ENCODE measurements around the gene ALOX15. TPM values are rescaled to one million over a fixed set of nuclear protein-coding genes. Genes with fewer than 3 reads are reported as not detected.

Gene ALOX15
- total RNA-seq, 1 experiment from 2014 or later = 1.8 TPM

DNA sequence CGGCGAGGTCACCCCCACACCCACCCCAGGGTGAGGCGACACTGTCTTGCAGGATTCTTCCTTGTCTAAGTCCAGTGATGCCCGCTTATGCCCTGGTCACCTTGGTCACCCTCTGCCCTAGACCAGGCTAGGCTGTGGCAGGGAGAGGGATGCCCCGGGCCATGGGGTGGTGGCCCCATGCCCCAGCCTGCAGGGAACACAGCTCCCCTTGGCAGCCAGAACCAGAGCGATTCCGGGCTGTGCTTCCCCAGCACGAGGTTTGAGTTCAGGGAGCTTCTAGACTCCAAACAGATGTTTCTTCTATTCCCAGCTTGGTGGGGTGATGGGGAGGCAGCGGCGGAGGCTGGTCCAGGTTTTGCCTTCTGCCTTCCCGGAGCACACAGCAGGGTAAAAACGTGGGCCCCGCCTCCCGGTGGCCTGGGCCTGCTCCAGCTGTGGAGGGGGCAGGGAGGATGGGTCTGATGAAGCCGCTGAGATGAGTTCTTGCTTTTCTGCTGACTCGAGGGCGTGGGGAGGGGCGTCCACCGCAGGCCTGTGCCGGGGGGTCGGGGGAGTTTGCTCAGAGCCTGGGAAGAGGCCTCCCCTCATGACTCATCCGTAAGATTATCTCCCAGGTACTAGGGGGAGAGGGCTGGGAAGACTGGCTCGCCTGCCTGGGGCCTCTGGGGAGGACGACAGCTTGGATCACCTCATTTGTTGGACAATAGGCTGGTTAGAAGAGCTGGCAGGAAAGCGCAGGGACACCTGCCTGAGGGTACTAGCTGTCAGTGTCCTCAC lies 41.8 kb downstream of the ALOX15 start:
- CTCF ChIA-PET = interaction anchor here (0.5 to 0.6 kb wide), 3 partner anchors 25 to 210 kb away, joined by 4 to 7 read pairs (median 6); no protein-coding TSS in a partner anchor
- H3K4me3 ChIP-seq = no peak overlapping the region

GRCh38 chr17:4598776-4599504 lies 42.5 kb downstream of the ALOX15 start:
- no peak overlapping the region for H3K4me2 ChIP-seq
- intact Hi-C loops (cut with micrococcal nuclease; ENCODE audit: unreplicated experiment) = no loop called here
- peaks cover 13% of the 10 kb centered on the region; the same call in 1 of the 2 replicates for H3F3A ChIP-seq (ENCODE audit: insufficient read depth, low read depth)
- ChIA-PET CTCF (interaction anchor here (0.6 to 1.0 kb wide), 4 partner anchors 38 to 465 kb away, joined by 4 to 9 read pairs (median 8); no protein-coding TSS in a partner anchor), POLR2A (ENCODE audit: unreplicated experiment) (no interaction called here)
- H3K4me1 ChIP-seq (replicated peaks; ENCODE audit: insufficient read depth) = peaks cover 16% of the 10 kb centered on the region
- no peaks in the 10 kb centered on the region for H3K9me2 ChIP-seq (ENCODE audit: insufficient read depth)
- H3K4me3 ChIP-seq = no peak overlapping the region
- DNase-seq = no peak
- no peaks in the 10 kb centered on the region for H3K36me3 ChIP-seq (ENCODE audit: low read depth)
- no peaks in the 10 kb centered on the region for H3K9me3 ChIP-seq (ENCODE audit: insufficient read depth, low read depth)
- H2AFZ ChIP-seq = no peak overlapping the region
- no peaks in the 10 kb centered on the region for H4K20me1 ChIP-seq (ENCODE audit: insufficient read depth)
- H3K27me3 ChIP-seq (ENCODE audit: insufficient read depth, low read depth) = peaks cover 31% of the 10 kb centered on the region
- no peak overlapping the region for H3K27ac ChIP-seq
- TF ChIP-seq, protein P1, sequence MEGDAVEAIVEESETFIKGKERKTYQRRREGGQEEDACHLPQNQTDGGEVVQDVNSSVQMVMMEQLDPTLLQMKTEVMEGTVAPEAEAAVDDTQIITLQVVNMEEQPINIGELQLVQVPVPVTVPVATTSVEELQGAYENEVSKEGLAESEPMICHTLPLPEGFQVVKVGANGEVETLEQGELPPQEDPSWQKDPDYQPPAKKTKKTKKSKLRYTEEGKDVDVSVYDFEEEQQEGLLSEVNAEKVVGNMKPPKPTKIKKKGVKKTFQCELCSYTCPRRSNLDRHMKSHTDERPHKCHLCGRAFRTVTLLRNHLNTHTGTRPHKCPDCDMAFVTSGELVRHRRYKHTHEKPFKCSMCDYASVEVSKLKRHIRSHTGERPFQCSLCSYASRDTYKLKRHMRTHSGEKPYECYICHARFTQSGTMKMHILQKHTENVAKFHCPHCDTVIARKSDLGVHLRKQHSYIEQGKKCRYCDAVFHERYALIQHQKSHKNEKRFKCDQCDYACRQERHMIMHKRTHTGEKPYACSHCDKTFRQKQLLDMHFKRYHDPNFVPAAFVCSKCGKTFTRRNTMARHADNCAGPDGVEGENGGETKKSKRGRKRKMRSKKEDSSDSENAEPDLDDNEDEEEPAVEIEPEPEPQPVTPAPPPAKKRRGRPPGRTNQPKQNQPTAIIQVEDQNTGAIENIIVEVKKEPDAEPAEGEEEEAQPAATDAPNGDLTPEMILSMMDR (conservative IDR thresholded peaks at IDR 0.05) = no peak
- TF ChIP-seq EZH2 (IDR thresholded peaks at IDR 0.05; ENCODE audit: low read depth) = no peak
- BruUV-seq (replicated peaks) = no TSS peak
- no peaks in the 10 kb centered on the region for H3K79me2 ChIP-seq (ENCODE audit: low read depth)

More for the DNA sequence above, 41.8 kb downstream of the ALOX15 start:
- Histone ChIP-seq H3K27me3 (ENCODE audit: insufficient read depth, low read depth) (peaks cover 31% of the 10 kb centered on the region), H2AFZ (0 out of 2 replicates have a peak overlapping the region, but pooled peaks have one; percentile 5), H3K9me2 (ENCODE audit: insufficient read depth) (no peaks in the 10 kb centered on the region), H4K20me1 (ENCODE audit: insufficient read depth) (no peaks in the 10 kb centered on the region), H3K27ac (no peak overlapping the region), H3K4me1 (replicated peaks; ENCODE audit: insufficient read depth) (peaks cover 16% of the 10 kb centered on the region), H3K36me3 (ENCODE audit: low read depth) (no peaks in the 10 kb centered on the region), H3K4me2 (peak overlapping the region; percentile 37), H3K79me2 (ENCODE audit: low read depth) (no peaks in the 10 kb centered on the region), H3F3A (ENCODE audit: insufficient read depth, low read depth) (peaks cover 13% of the 10 kb centered on the region; the same call in 1 of the 2 replicates), H3K9me3 (ENCODE audit: insufficient read depth, low read depth) (no peaks in the 10 kb centered on the region)
- no TSS peak for BruUV-seq (replicated peaks)
- DNase-seq = peak in 1 of 2 experiments; percentile 73
- POLR2A ChIA-PET (ENCODE audit: unreplicated experiment) = interaction anchor here (0.5 to 0.7 kb wide), 3 partner anchors 22 to 314 kb away, joined by 5 to 17 read pairs (median 8); no protein-coding TSS in a partner anchor
- TF ChIP-seq, protein P1 (conservative IDR thresholded peaks at IDR 0.05) = no peak
- no peak for TF ChIP-seq EZH2 (IDR thresholded peaks at IDR 0.05; ENCODE audit: low read depth)
- intact Hi-C loops (cut with micrococcal nuclease; ENCODE audit: unreplicated experiment) = no loop called here

DNA sequence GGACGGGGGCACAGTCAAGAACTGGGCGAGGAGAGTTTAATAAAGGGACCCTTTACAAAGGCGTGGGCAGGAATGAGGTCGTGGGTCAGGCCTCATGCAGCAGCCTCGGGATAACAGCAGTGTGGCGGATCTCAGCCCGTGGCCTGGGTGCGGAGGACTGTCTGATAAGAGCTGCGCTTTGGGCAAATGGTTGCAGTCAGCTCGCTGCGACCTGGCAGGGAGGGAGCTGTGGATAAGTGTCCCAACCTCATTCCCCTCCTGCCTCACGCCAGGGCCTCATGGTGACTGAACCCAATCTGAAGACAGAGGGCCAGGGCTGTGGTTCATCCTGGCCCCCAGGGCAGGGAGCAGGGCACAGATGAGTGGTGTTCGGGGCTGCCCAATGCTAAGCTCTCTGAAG lies 43.5 kb downstream of the ALOX15 start:
- H3F3A ChIP-seq (ENCODE audit: insufficient read depth, low read depth) = peaks cover 13% of the 10 kb centered on the region; the same call in 1 of the 2 replicates
- H4K20me1 ChIP-seq (ENCODE audit: insufficient read depth) = no peaks in the 10 kb centered on the region
- ChIA-PET CTCF (interaction anchor here (0.7 to 1.0 kb wide), 2 partner anchors 39 to 177 kb away, joined by 8 read pairs; no protein-coding TSS in a partner anchor), POLR2A (ENCODE audit: unreplicated experiment) (no interaction called here)
- intact Hi-C loops (cut with micrococcal nuclease; ENCODE audit: unreplicated experiment) = no loop called here
- DNase-seq = no peak
- no peaks in the 10 kb centered on the region for H3K36me3 ChIP-seq (ENCODE audit: low read depth)
- H3K9me3 ChIP-seq (ENCODE audit: insufficient read depth, low read depth) = no peaks in the 10 kb centered on the region
- no peak overlapping the region for H3K4me3 ChIP-seq
- TF ChIP-seq EZH2 (IDR thresholded peaks at IDR 0.05; ENCODE audit: low read depth) = no peak
- TF ChIP-seq, protein P1 (conservative IDR thresholded peaks at IDR 0.05) = no peak
- no peaks in the 10 kb centered on the region for H3K79me2 ChIP-seq (ENCODE audit: low read depth)
- H3K4me2 ChIP-seq = no peak overlapping the region
- BruUV-seq (replicated peaks) = no TSS peak
- peaks cover 32% of the 10 kb centered on the region for H3K27me3 ChIP-seq (ENCODE audit: insufficient read depth, low read depth)
- no peak overlapping the region for H2AFZ ChIP-seq
- H3K9me2 ChIP-seq (ENCODE audit: insufficient read depth) = no peaks in the 10 kb centered on the region
- H3K27ac ChIP-seq = no peak overlapping the region
- H3K4me1 ChIP-seq (replicated peaks; ENCODE audit: insufficient read depth) = peaks cover 16% of the 10 kb centered on the region

Measured in PC-9 (cell line).